ENCODE data around the gene POLD1. TPM values are rescaled to one million over a fixed set of nuclear protein-coding genes. Genes with fewer than 3 reads are reported as not detected.

The POLD1 gene
- total RNA-seq, 2 experiments from 2014 or later, result 119 to 233 TPM

GRCh38 chr19:50465986-50466705 lies 82.0 kb downstream of the POLD1 start:
- Histone ChIP-seq H3K9me3 (ENCODE audit: low read length) (no peaks in the 10 kb centered on the region), H3K79me2 (ENCODE audit: insufficient read depth, low read depth, low read length) (no peaks in the 10 kb centered on the region), H3K9me2 (ENCODE audit: insufficient read depth, low read length) (no peaks in the 10 kb centered on the region), H3K4me3 (ENCODE audit: low read depth, low read length, poor library complexity, severe bottlenecking) (no peak overlapping the region), H3K27ac (ENCODE audit: low read depth, low read length, poor library complexity, severe bottlenecking) (no peak overlapping the region), H2AFZ (ENCODE audit: low read length) (no peak overlapping the region), H3K36me3 (ENCODE audit: insufficient read depth, low read length) (no peaks in the 10 kb centered on the region), H3K4me1 (ENCODE audit: insufficient read depth, low read length, poor library complexity, severe bottlenecking) (peaks cover 6% of the 10 kb centered on the region), H4K20me1 (ENCODE audit: insufficient read depth, low read length) (no peaks in the 10 kb centered on the region), H3K4me2 (ENCODE audit: low read length) (no peak overlapping the region)
- ChIA-PET POLR2A (no interaction called here), CTCF (ENCODE audit: unreplicated experiment) (interaction anchor here (0.6 kb wide), 1 partner anchor 98 kb away, joined by 3 read pairs; no protein-coding TSS in a partner anchor)
- intact Hi-C loops (cut with micrococcal nuclease; ENCODE audit: unreplicated experiment), result no loop called here
- TF ChIP-seq CTCF (conservative IDR thresholded peaks at IDR 0.05; ENCODE audit: low read length) (peak; percentile 35), EZH2phosphoT487 (IDR thresholded peaks at IDR 0.05; ENCODE audit: borderline replicate concordance, low read depth, low read length) (no peak)
- BruUV-seq (replicated peaks), result no TSS peak
- DNase-seq (ENCODE audit: low spot score), result no peak

- DNase-seq (ENCODE audit: low spot score), result no peak
- Histone ChIP-seq H4K20me1 (ENCODE audit: insufficient read depth, low read length) (no peaks in the 10 kb centered on the region), H3K27ac (ENCODE audit: low read depth, low read length, poor library complexity, severe bottlenecking) (no peak overlapping the region), H3K4me3 (ENCODE audit: low read depth, low read length, poor library complexity, severe bottlenecking) (no peak overlapping the region), H3K9me3 (ENCODE audit: low read length) (no peaks in the 10 kb centered on the region), H3K9me2 (ENCODE audit: insufficient read depth, low read length) (no peaks in the 10 kb centered on the region), H3K4me2 (ENCODE audit: low read length) (no peak overlapping the region), H3K36me3 (ENCODE audit: insufficient read depth, low read length) (no peaks in the 10 kb centered on the region), H3K4me1 (ENCODE audit: insufficient read depth, low read length, poor library complexity, severe bottlenecking) (peaks cover under 1% of the 10 kb centered on the region), H3K79me2 (ENCODE audit: insufficient read depth, low read depth, low read length) (no peaks in the 10 kb centered on the region), H2AFZ (ENCODE audit: low read length) (no peak overlapping the region)
- ChIA-PET CTCF (ENCODE audit: unreplicated experiment) (interaction anchor here (0.6 kb wide), 1 partner anchor 99 kb away, joined by 3 read pairs; no protein-coding TSS in a partner anchor), POLR2A (no interaction called here)
- no TSS peak for BruUV-seq (replicated peaks)
- intact Hi-C loops (cut with micrococcal nuclease; ENCODE audit: unreplicated experiment), result no loop called here
- TF ChIP-seq EZH2phosphoT487 (IDR thresholded peaks at IDR 0.05; ENCODE audit: borderline replicate concordance, low read depth, low read length) (no peak), CTCF (conservative IDR thresholded peaks at IDR 0.05; ENCODE audit: low read length) (no peak)
These were observed 82.5 kb downstream of the POLD1 start for GRCh38 chr19:50466706-50467039.

- H3K27ac ChIP-seq (ENCODE audit: low read depth, low read length, poor library complexity, severe bottlenecking), result no peak overlapping the region
- H3K4me2 ChIP-seq (ENCODE audit: low read length), result no peak overlapping the region
- no TSS peak for BruUV-seq (replicated peaks)
- no peaks in the 10 kb centered on the region for H3K9me3 ChIP-seq (ENCODE audit: low read length)
- no peaks in the 10 kb centered on the region for H4K20me1 ChIP-seq (ENCODE audit: insufficient read depth, low read length)
- no peak overlapping the region for H3K4me3 ChIP-seq (ENCODE audit: low read depth, low read length, poor library complexity, severe bottlenecking)
- no peaks in the 10 kb centered on the region for H3K4me1 ChIP-seq (ENCODE audit: insufficient read depth, low read length, poor library complexity, severe bottlenecking)
- H2AFZ ChIP-seq (ENCODE audit: low read length), result no peak overlapping the region
- ChIA-PET CTCF (ENCODE audit: unreplicated experiment) (no interaction called here), POLR2A (no interaction called here)
- intact Hi-C loops (cut with micrococcal nuclease; ENCODE audit: unreplicated experiment), result no loop called here
- no peaks in the 10 kb centered on the region for H3K36me3 ChIP-seq (ENCODE audit: insufficient read depth, low read length)
- H3K79me2 ChIP-seq (ENCODE audit: insufficient read depth, low read depth, low read length), result no peaks in the 10 kb centered on the region
- no peak for TF ChIP-seq CTCF (conservative IDR thresholded peaks at IDR 0.05; ENCODE audit: low read length)
- TF ChIP-seq EZH2phosphoT487 (IDR thresholded peaks at IDR 0.05; ENCODE audit: borderline replicate concordance, low read depth, low read length), result no peak
- no peak for DNase-seq (ENCODE audit: low spot score)
- no peaks in the 10 kb centered on the region for H3K9me2 ChIP-seq (ENCODE audit: insufficient read depth, low read length)
These were observed 83.4 kb downstream of the POLD1 start for GRCh38 chr19:50467566-50467965.

Measured in OCI-LY7 (cell line).